AG04450 (cell line): ENCODE results near the gene SP110. TPM values are rescaled to one million over a fixed set of nuclear protein-coding genes. Genes with fewer than 3 reads are reported as not detected.

Experiments used
- CTCF ChIA-PET: fragments of 300-600, 350-600 bp; formaldehyde crosslinking; extraction: SDS; loops from one replicate; lab custom pipeline; 2022; ENCODE audit warnings: antibody characterized with exemption, inconsistent platforms; lab: Charles Lee
- POLR2A ChIA-PET: fragments of 350-600 bp; formaldehyde crosslinking; extraction: SDS; loops from one replicate; lab custom pipeline; 2021; ENCODE audit warnings: antibody characterized with exemption, inconsistent platforms; lab: Yijun Ruan, JAX
- DNase-seq: peaks from one replicate; pipeline ENCODE4 v3.0.0-alpha.2; 2011; ENCODE audit warnings: low read depth, low spot score
- H3K27ac ChIP-seq: one replicate; pipeline ENCODE4 v1.5.1; 2012; ENCODE audit warnings: low read depth, low read length, control low read depth
- H3K27me3 ChIP-seq: one replicate; pipeline ENCODE4 v1.6.0; 2012; ENCODE audit warnings: low read length; ENCODE audit not compliant: control insufficient read depth, insufficient read depth
- H3K4me3 ChIP-seq: 2 replicates; pipeline ENCODE4 v1.5.1; 2011; ENCODE audit warnings: mild to moderate bottlenecking, low read depth, low read length, control low read depth
- H3K9me3 ChIP-seq: 2 replicates; pipeline ENCODE4 v1.5.1; 2012; ENCODE audit warnings: low read length; ENCODE audit not compliant: control insufficient read depth, insufficient read depth
- polyA plus RNA-seq: library from polyadenylated mRNA; depleted of rRNA; stranded (reverse); fragments of >200 nt; gene quantifications from 2 replicates; pipeline ENCODE4 v1.2.3, GENCODE V29; 2011
- TF ChIP-seq, protein P1 (sequence below): IDR thresholded peaks from 2 replicates; pipeline ENCODE4 v1.5.1; 2011; ENCODE audit warnings: low read depth, low read length, control low read depth, inconsistent platforms

Gene SP110
- polyA plus RNA-seq, 1 experiment: 7.8 TPM

DNA sequence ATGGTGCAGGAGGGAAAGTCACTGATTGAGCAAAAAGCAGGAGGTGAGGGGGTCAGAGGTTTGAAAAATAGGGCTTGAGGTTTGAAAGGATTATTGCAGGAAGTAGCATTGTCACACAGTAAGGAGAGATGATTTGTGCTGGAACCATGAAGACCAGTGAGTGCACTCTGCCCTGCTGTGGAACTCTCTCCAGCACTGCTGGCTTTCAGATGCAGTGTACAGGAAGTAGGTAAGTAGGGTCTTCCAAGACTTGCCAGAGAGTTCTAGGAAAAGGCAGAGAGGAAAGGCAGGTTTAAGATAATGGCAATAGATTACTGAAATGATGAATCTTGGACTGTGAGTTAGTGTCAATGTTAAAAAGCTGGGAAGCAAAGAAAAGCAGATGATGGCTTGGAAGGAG is 11.2 kb downstream of the SP110 start:
- ChIA-PET CTCF (interaction anchor here (1.4 kb wide), 1 partner anchor 48 kb away, joined by 3 read pairs; no protein-coding TSS in a partner anchor), POLR2A (no interaction called here)
- Histone ChIP-seq H3K27ac (no peak overlapping the region), H3K27me3 (no peaks in the 10 kb centered on the region), H3K9me3 (no peaks in the 10 kb centered on the region), H3K4me3 (no peak overlapping the region)
- no peak for DNase-seq
- TF ChIP-seq, protein P1, sequence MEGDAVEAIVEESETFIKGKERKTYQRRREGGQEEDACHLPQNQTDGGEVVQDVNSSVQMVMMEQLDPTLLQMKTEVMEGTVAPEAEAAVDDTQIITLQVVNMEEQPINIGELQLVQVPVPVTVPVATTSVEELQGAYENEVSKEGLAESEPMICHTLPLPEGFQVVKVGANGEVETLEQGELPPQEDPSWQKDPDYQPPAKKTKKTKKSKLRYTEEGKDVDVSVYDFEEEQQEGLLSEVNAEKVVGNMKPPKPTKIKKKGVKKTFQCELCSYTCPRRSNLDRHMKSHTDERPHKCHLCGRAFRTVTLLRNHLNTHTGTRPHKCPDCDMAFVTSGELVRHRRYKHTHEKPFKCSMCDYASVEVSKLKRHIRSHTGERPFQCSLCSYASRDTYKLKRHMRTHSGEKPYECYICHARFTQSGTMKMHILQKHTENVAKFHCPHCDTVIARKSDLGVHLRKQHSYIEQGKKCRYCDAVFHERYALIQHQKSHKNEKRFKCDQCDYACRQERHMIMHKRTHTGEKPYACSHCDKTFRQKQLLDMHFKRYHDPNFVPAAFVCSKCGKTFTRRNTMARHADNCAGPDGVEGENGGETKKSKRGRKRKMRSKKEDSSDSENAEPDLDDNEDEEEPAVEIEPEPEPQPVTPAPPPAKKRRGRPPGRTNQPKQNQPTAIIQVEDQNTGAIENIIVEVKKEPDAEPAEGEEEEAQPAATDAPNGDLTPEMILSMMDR: no peak

DNA sequence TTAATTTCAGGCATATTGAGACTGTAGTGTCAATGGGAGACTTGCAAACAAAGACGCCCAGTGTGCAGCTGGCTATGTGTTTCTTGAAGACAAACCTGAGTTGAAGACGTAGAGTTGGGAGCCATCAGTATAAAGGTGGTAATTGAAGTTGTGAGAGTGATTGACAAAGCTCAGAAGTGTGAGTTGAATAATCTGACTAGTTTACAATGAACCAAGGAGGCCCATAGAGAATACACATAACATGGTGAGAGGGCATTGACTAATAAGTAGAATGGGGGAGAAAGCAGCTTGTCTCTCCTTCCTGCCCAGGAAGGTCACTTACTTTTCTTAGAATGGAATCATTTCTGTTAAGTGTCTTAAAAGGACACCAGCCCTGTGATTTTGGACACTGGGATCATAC is 14.1 kb downstream of the SP110 start:
- CTCF ChIA-PET: no interaction called here
- TF ChIP-seq, protein P1: no peak
- POLR2A ChIA-PET: no interaction called here
- no peak for DNase-seq
- Histone ChIP-seq H3K27me3 (no peaks in the 10 kb centered on the region), H3K27ac (no peak overlapping the region), H3K4me3 (no peak overlapping the region), H3K9me3 (no peaks in the 10 kb centered on the region)

DNA sequence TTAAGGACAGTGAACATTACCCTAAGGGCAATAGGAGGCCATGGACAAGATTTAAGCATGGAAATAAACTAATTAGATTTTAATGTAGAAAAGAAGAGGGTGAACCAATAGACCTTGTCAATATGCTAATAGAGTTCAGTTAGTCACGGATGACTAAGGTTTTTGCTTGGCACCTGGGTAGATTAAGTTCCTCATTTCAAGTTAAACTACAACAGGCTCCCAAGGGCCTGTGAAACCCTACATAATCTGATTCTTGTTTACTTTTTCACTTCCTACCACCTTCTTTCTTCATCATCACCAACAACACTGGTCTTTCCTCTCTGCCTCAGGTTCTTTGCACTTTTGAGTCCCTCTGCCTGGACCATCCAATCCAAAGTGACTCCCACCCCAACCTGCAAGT is 14.8 kb downstream of the SP110 start:
- no peak for DNase-seq
- ChIA-PET CTCF (interaction anchor here (0.6 kb wide), 1 partner anchor 154 kb away, joined by 5 read pairs; no protein-coding TSS in a partner anchor), POLR2A (no interaction called here)
- TF ChIP-seq, protein P1: no peak
- Histone ChIP-seq H3K4me3 (no peak overlapping the region), H3K9me3 (no peaks in the 10 kb centered on the region), H3K27ac (no peak overlapping the region), H3K27me3 (no peaks in the 10 kb centered on the region)

DNA sequence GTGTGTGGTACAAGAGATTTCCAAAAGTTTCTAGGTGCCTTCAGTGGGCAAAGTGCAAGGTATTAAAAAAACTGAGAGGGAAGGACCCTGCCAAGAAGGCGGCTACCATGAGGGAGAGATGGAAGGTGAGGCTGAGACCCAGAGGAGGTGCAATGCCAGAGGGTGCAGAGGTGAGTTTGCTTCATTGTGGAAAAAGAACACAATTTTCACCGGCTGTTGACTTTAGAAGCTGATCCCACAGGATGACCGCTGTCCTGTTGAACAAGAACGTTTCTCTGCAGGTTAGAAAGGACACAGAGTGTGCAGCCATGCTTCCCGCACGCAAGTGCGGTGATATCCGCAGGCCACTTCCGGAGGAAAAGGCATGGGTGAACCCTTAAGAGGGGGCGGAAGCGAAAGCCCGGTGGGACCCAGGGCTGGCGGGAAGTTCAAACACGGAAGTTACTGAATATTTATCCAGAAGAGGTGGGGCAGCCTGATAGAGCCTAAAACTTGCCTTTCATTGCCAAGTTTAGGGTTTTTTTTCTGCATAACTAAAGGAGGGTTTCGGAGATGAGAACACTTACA is 16.6 kb downstream of the SP110 start:
- no peak overlapping the region for H3K4me3 ChIP-seq
- DNase-seq: no peak
- POLR2A ChIA-PET: no interaction called here
- CTCF ChIA-PET: interaction anchor here (0.7 kb wide), 1 partner anchor 43 kb away, joined by 7 read pairs; no protein-coding TSS in a partner anchor
- H3K27me3 ChIP-seq: no peaks in the 10 kb centered on the region
- TF ChIP-seq, protein P1: no peak
- H3K27ac ChIP-seq: no peak overlapping the region
- no peaks in the 10 kb centered on the region for H3K9me3 ChIP-seq

DNA sequence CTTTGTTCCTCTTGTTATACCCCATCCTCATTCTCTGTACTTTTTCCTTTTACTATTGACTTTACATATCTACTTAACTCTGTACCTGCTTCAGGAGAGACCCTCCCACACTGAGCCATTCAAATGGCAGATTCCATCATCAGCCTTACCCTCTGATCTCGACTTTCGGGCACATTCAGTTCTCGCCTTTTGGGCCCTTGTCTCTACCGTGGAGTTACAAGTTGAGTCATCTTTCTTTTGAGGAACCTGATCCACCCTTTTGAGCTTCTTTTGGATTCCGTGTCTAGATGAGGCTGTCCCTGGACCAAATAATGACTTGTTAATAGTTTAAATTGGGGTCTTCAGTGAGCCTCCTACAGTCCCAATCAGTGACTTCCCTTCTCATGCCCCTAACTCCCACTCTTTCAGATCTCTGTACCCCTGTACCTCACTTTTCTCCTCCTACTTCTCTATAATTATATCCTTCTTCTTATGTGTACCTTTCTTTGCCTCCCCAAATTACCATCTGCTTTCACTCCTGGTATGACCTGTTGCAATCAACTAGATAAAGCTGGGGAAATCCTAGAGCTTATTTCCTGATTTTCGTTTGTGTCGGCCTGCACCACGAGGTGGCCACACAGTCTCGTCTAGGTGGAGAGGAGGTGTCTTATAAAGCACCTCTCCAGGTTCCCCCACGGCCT is 17.2 kb downstream of the SP110 start:
- TF ChIP-seq, protein P1: no peak
- DNase-seq: no peak
- no peaks in the 10 kb centered on the region for H3K27me3 ChIP-seq
- no peak overlapping the region for H3K27ac ChIP-seq
- CTCF ChIA-PET: interaction anchor here (0.7 kb wide), 1 partner anchor 43 kb away, joined by 7 read pairs; no protein-coding TSS in a partner anchor
- POLR2A ChIA-PET: no interaction called here
- no peaks in the 10 kb centered on the region for H3K9me3 ChIP-seq
- no peak overlapping the region for H3K4me3 ChIP-seq
